Measurements from ENCODE around the gene C11orf21. TPM values are rescaled to one million over a fixed set of nuclear protein-coding genes. Genes with fewer than 3 reads are reported as not detected.

Gene C11orf21
- polyA plus RNA-seq, 5 donors = 1.3 to 2.5 (median 1.9) TPM

Other genes starting within 250 kb of the C11orf21 start
- 100 to 1,000 TPM in 3 of 5 donors, 10 to 100 TPM in 2; 70.5 to 249 (median 102) TPM for gene IGF2, start 162.5 kb downstream of the C11orf21 start, polyA plus RNA-seq (ENCODE audit: insufficient read depth in 1 of 5, insufficient read length in 5 of 5, low replicate concordance in 1 of 5)
- not detected for gene INS, start 140.7 kb downstream of the C11orf21 start, polyA plus RNA-seq (ENCODE audit: insufficient read depth in 1 of 5, insufficient read length in 5 of 5, low replicate concordance in 1 of 5)
- gene TH, start 130.1 kb downstream of the C11orf21 start, polyA plus RNA-seq (ENCODE audit: insufficient read depth in 1 of 5, insufficient read length in 5 of 5, low replicate concordance in 1 of 5) = 1 to 10 TPM in 2 of 5 donors, under 1 TPM in 3; 0.21 to 1.6 (median 0.44) TPM
- gene ASCL2, start 31.3 kb downstream of the C11orf21 start, polyA plus RNA-seq (ENCODE audit: insufficient read depth in 1 of 5, insufficient read length in 5 of 5, low replicate concordance in 1 of 5) = 1 to 10 TPM in 3 of 5 donors, under 1 TPM in 2; 0.79 to 1.5 (median 1.3) TPM
- gene TSPAN32, start 95 bp upstream of the C11orf21 start, polyA plus RNA-seq (ENCODE audit: insufficient read depth in 1 of 5, insufficient read length in 5 of 5, low replicate concordance in 1 of 5) = 1 to 10 TPM; 3.0 to 6.0 (median 3.9) TPM
- gene CD81, start 75.4 kb upstream of the C11orf21 start, polyA plus RNA-seq (ENCODE audit: insufficient read depth in 1 of 5, insufficient read length in 5 of 5, low replicate concordance in 1 of 5) = 100 to 1,000 TPM; 530 to 861 (median 656) TPM
- 10 to 100 TPM; 17.6 to 39.0 (median 22.6) TPM for gene TSSC4, start 98.8 kb upstream of the C11orf21 start, polyA plus RNA-seq (ENCODE audit: insufficient read depth in 1 of 5, insufficient read length in 5 of 5, low replicate concordance in 1 of 5)
- gene TRPM5, start 142.6 kb upstream of the C11orf21 start, polyA plus RNA-seq (ENCODE audit: insufficient read depth in 1 of 5, insufficient read length in 5 of 5, low replicate concordance in 1 of 5) = under 1 TPM; 0.10 to 0.29 (median 0.13) TPM
- gene KCNQ1, start 143.1 kb upstream of the C11orf21 start, polyA plus RNA-seq (ENCODE audit: insufficient read depth in 1 of 5, insufficient read length in 5 of 5, low replicate concordance in 1 of 5) = 10 to 100 TPM in 2 of 5 donors, 1 to 10 TPM in 3; 6.2 to 11.5 (median 8.5) TPM